H1 (cell line): ENCODE data around the gene RAB11FIP3.
"Not testable (repeated sequence)": the region's sequence is repeated elsewhere in the genome, so short reads cannot be mapped to it uniquely, and the experiment has no call there.

Experiments
- EZH2 ChIP-seq: fragments of 200-600 bp; sonication (generic); IDR thresholded peaks from 2 replicates; pipeline ENCODE4 v1.7.1; 2012; ENCODE audit warnings: low read depth, mild to moderate bottlenecking, moderate library complexity, low read length, inconsistent platforms; ENCODE audit not compliant: severe bottlenecking
- NANOG ChIP-seq: IDR thresholded peaks from 2 replicates; pipeline ENCODE4 v1.6.1; 2011; ENCODE audit warnings: low read length, low read depth, mild to moderate bottlenecking, inconsistent platforms; ENCODE audit not compliant: insufficient read depth, poor library complexity, severe bottlenecking
- NRF1 ChIP-seq: IDR thresholded peaks from 2 replicates; pipeline ENCODE4 v1.6.1; 2011; ENCODE audit warnings: mild to moderate bottlenecking, low read depth, low read length, improper control_type of control experiment
- POLR2A ChIP-seq, 2 experiments: IDR thresholded peaks; 1 replicate in 1 of 2; 2 replicates in 1 of 2; pipeline ENCODE4 v1.6.1; 2011; ENCODE audit warnings: low read depth in 2 of 2, low read length in 2 of 2, mild to moderate bottlenecking in 2 of 2; ENCODE audit errors: control extremely low read depth in 1 of 2
- POLR2AphosphoS5 ChIP-seq: IDR thresholded peaks from 2 replicates; pipeline ENCODE4 v1.6.1; 2011; ENCODE audit warnings: low read depth, low read length
- RFX5 ChIP-seq: IDR thresholded peaks from 2 replicates; pipeline ENCODE4 v1.6.1; 2011; ENCODE audit warnings: low read depth, low read length, improper control_type of control experiment, borderline replicate concordance
- SP2 ChIP-seq: IDR thresholded peaks from 2 replicates; pipeline ENCODE4 v1.6.1; 2012; ENCODE audit warnings: mild to moderate bottlenecking, low read length, inconsistent platforms
- TAF1 ChIP-seq: IDR thresholded peaks from 2 replicates; pipeline ENCODE4 v1.6.1; 2011; ENCODE audit warnings: mild to moderate bottlenecking, low read depth, low read length
- TBP ChIP-seq: IDR thresholded peaks from 2 replicates; pipeline ENCODE4 v1.6.1; 2011; ENCODE audit warnings: low read depth, low read length, improper control_type of control experiment
- ZNF274 ChIP-seq: IDR thresholded peaks from 2 replicates; pipeline ENCODE4 v1.7.0; 2012; ENCODE audit warnings: low read length, borderline replicate concordance; ENCODE audit errors: extremely low read depth
- TF ChIP-seq, protein P1 (sequence below), 3 experiments: IDR thresholded peaks; 1 replicate in 2 of 3; 2 replicates in 1 of 3; pipeline versions ENCODE4 v1.5.1 to v1.6.1; 2011; ENCODE audit warnings: low read length in 3 of 3, mild to moderate bottlenecking in 3 of 3, inconsistent platforms in 2 of 3, low read depth in 1 of 3, moderate library complexity in 1 of 3; ENCODE audit not compliant: insufficient read depth in 1 of 3; ENCODE audit errors: control extremely low read depth in 1 of 3
- TF ChIP-seq, protein P2 (sequence below): IDR thresholded peaks from 2 replicates; pipeline ENCODE4 v1.6.1; 2011; ENCODE audit warnings: low read depth, mild to moderate bottlenecking, low read length; ENCODE audit not compliant: insufficient read depth

DNA sequence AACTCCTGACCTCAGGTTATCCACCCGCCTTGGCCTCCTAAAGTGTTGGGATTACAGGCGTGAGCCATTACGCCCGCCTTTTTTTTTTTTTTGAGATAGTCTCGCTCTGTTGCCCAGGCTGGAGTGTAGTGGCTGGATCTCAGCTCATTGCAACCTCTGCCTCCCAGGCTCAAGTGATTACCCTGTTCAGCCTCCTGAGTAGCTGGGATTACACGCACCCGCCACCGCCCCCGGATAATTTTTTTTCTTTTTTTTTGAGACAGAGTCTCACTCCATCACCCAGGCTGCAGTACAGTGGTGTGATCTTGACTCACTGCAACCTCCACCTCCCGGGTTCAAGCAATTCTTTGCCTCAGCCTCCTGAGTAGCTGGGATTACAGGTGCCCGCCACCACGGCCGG is 3.3 kb upstream of the RAB11FIP3 start:
- not testable (repeated sequence) for TF ChIP-seq NRF1; RFX5; NANOG; SP2; EZH2; POLR2A (IDR thresholded peaks at IDR 0.05; ENCODE audit: control extremely low read depth in 1 of 2, low read depth in 2 of 2, low read length in 2 of 2); ZNF274; TBP; TAF1; POLR2AphosphoS5
- TF ChIP-seq, protein P1, sequence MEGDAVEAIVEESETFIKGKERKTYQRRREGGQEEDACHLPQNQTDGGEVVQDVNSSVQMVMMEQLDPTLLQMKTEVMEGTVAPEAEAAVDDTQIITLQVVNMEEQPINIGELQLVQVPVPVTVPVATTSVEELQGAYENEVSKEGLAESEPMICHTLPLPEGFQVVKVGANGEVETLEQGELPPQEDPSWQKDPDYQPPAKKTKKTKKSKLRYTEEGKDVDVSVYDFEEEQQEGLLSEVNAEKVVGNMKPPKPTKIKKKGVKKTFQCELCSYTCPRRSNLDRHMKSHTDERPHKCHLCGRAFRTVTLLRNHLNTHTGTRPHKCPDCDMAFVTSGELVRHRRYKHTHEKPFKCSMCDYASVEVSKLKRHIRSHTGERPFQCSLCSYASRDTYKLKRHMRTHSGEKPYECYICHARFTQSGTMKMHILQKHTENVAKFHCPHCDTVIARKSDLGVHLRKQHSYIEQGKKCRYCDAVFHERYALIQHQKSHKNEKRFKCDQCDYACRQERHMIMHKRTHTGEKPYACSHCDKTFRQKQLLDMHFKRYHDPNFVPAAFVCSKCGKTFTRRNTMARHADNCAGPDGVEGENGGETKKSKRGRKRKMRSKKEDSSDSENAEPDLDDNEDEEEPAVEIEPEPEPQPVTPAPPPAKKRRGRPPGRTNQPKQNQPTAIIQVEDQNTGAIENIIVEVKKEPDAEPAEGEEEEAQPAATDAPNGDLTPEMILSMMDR (IDR thresholded peaks at IDR 0.05; ENCODE audit: control extremely low read depth in 1 of 3, insufficient read depth in 1 of 3, low read depth in 1 of 3, low read length in 3 of 3), result not testable (repeated sequence)
- TF ChIP-seq, protein P2, sequence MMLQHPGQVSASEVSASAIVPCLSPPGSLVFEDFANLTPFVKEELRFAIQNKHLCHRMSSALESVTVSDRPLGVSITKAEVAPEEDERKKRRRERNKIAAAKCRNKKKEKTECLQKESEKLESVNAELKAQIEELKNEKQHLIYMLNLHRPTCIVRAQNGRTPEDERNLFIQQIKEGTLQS, result not testable (repeated sequence)
